GM23248 (cell line): Measurements from ENCODE around the gene PPP4C.

Experiments
- EZH2 ChIP-seq: fragments of 200-600 bp; sonication (generic); IDR thresholded peaks from 2 replicates; pipeline ENCODE4 v1.6.1; 2018; ENCODE audit warnings: antibody characterized with exemption, mild to moderate bottlenecking; ENCODE audit not compliant: insufficient read depth, poor library complexity, severe bottlenecking
- EZH2phosphoT487 ChIP-seq: fragments of 200-600 bp; sonication (generic); IDR thresholded peaks from 2 replicates; pipeline ENCODE4 v1.6.1; 2018; ENCODE audit warnings: antibody characterized with exemption, moderate library complexity, mild to moderate bottlenecking, low read depth; ENCODE audit not compliant: insufficient read depth

DNA sequence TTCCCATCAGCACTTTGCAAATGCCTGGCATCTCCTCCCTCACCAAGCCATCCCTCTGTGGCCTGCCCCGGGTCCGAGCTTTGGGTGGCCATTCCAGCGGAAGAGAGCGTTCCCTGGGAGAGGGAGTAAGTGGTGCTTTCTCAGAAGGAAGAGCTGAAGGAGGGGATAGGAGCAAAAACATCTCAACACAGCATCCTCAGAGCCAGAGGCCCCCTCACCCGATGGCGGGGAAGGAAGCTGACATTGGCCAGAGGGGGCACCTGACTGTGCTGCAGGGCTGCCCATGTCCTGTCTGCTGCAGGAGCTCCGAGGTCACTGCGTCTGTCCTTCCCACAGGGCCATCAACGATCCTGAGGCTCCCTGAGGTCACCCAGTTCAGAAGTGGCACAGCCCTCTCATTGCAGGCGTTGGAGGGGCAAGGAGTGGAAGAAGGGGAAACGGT lies 44.3 kb upstream of the PPP4C start:
- TF ChIP-seq EZH2 (no peak), EZH2phosphoT487 (0 out of 2 replicates have a peak, but pooled peaks have one; percentile 43)
